ENCODE results near the gene KYNU.

GRCh38 chr2:142853912-142854311 lies 23.6 kb upstream of the KYNU start:
- TF ChIP-seq CTCF (IDR thresholded peaks at IDR 0.05) (no peak), POLR2AphosphoS5 (IDR thresholded peaks at IDR 0.05) (no peak)
